Esophagus squamous epithelium (tissue), 4 donors: ENCODE results near the gene LARGE2.

ENCODE experiments used
- CTCF ChIP-seq, 6 experiments: fragments of 450-650 bp in 4 of 6; fragments of 200-600 bp in 2 of 6; sonication (generic) in 2 of 6; IDR thresholded peaks; one replicate each; pipeline ENCODE4 v1.5.1; 2016 to 2019; ENCODE audit warnings: antibody characterized with exemption in 6 of 6, mild to moderate bottlenecking in 4 of 6, moderate library complexity in 4 of 6
- POLR2A ChIP-seq, 4 donors: fragments of 450-650 bp; IDR thresholded peaks; one replicate each; pipeline ENCODE4 v1.6.1; 2017; ENCODE audit warnings: antibody characterized with exemption in 4 of 4, mild to moderate bottlenecking in 4 of 4, moderate library complexity in 3 of 4

DNA sequence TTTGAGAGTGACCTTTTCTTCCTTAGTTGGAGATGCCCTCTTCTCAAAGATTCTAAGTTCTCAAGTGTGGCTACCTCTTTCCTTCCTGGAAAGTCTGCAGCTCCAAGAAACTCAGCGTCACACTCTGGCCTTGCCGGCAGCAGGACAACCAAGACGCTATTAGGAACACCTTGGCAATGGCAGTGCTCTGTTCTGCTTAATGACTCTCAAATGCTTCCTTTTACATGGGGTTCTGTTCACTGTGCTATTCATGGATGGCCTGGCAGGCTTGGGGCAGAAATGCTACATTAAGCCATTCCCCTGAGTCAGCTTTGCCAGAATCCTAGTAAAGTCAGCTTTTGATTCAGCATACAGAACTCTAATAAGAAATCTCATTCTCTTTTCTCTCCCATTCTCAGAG, 25.9 kb downstream of the LARGE2 start:
- TF ChIP-seq POLR2A (IDR thresholded peaks at IDR 0.05) (no peak), CTCF (IDR thresholded peaks at IDR 0.05) (no peak)
